Endometrium (tissue), 2 donors: ENCODE results near the gene ZNF80.
"Not testable (repeated sequence)": the region's sequence is repeated elsewhere in the genome, so short reads cannot be mapped to it uniquely, and the experiment has no call there.

Experiments
- FAIRE-seq: peaks from 2 replicates; lab custom pipeline; 2012; peaks lifted over from hg19 to GRCh38; lab: Jason Lieb, UNC
- donor health status: control.
- donor health status: control.

ZNF80 gene

DNA sequence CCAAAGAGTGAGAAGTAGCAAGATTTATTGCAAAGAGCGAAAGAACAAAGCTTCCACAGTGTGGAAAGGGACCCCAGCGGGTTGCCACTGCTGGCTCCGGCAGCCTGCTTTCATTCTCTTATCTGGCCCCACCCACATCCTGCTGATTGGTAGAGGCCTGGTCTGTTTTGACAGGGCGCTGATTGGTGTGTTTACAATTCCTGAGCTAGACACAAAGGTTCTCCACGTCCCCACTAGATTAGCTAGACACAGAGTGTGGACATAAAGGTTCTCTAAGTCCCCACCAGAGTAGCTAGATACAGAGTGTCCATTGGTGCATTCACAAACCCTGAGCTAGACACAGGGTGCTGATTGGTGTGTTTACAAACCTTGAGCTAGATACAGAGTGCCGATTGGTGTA, at the start of gene ZNF80:
ZNF80 (minus strand) TSS at position 101 of the 400 bp plus-strand sequence. CDS start 504 bp downstream, outside the sequence.
- not testable (repeated sequence) for FAIRE-seq

- no peak for FAIRE-seq
Measured at GRCh38 chr3:114286266-114286665, 48.9 kb upstream of the ZNF80 start.

GRCh38 chr3:114285648-114286230, 48.4 kb upstream of the ZNF80 start:
- no peak for FAIRE-seq

DNA sequence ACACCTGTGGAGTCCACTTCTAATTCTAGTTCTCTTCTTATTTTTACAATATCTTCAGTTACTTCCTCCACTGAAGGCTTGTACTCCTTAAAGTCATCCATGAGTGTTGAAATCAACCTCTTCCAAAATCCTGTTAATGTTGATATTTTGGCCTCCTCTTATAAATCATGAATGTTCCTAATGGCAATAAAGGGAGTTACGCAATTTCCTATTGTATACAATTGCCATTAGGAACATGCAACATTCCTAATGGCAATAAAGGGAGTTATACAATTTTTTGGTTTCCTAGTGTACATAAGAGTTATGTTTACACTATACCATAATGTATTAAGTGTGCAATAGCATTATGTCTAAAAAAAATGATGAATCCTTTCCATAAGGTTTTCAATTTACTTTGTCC, 47.3 kb upstream of the ZNF80 start:
- FAIRE-seq, result no peak

GRCh38 chr3:114276856-114277255, 39.5 kb upstream of the ZNF80 start:
- not testable (repeated sequence) for FAIRE-seq

DNA sequence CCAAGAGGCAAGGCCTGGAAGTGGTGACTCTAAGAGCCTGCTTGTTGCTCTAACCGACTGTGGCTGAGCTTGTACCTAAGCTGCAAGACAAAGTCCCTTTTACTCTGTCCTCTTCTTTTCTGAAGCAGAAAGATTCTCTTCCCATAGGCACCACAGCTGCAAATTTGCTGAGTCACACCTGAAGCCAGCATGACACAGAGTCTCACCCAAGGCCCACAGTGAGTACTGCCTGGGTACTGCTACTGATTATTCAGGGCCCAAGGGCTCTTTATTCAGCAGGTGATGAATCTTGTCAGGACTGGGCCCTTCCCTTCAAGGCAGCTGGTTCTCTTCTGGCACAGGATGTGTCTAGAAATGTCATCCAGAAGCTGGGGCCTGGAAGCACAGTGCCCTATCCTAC, 37.6 kb upstream of the ZNF80 start:
- no peak for FAIRE-seq

DNA sequence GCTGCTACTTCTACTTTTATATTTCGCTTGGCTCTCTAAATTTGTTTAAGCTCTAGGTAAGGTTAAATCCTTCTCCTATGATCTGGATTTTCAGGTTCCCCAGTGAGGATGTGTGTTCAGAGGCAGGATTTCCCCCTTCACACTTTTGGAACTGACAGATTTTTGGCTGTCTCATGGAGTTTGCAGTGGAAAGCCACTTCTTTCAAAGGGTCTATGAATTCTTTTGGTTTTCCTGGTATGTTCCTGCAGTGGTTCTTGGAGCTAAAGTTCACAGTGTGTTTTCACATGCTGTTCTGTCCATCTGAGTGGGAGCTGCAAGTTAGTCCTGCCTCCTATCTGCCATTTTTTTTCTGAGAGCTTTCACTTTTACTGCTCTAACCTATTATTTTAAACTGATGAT, 34.9 kb upstream of the ZNF80 start:
- FAIRE-seq, result no peak

GRCh38 chr3:114270019-114270418, 32.6 kb upstream of the ZNF80 start:
- FAIRE-seq, result no peak

GRCh38 chr3:114260152-114260551, 22.8 kb upstream of the ZNF80 start:
- FAIRE-seq, result no peak

DNA sequence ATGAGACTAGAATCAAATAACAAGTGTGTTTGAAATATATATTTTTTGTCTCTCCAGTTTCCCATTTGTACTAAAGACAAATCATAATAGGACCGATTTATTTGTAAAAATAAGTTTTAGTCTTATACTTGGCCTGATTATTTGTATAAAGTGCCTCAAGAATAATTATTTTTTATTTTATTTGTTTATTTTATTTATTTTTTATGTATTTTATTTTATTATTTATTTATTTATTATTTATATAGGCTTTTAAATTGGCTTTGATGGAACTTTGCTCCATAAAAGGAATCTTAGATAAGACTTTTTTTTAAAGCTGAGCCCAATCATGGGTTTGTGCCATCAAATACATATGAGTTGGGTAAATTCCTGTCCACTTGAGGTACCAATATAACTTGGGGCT, 22.2 kb upstream of the ZNF80 start:
- FAIRE-seq, result peak; percentile 12

DNA sequence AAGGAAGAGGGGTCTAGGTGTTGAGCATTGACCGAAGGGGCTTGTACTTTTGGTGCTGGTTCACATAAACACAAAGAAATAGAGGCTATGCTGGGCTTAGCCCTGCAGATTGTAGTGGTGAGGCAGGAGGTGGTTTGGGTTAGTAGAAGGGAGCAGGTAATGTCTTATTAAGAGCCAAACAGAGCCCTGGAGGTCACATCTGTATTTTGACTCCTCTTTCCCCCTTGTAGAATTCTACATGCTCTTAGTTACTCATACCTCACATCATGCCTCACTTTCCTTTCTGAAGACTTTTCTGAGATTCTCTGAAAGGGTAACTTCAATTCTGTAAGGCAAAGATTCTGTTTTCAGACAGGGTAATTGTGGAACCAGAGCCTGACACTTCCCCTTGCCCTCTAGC, 16.1 kb upstream of the ZNF80 start:
- no peak for FAIRE-seq

- FAIRE-seq, result no peak
Measured at GRCh38 chr3:114252954-114253353, 15.6 kb upstream of the ZNF80 start.

- no peak for FAIRE-seq
Measured at GRCh38 chr3:114242947-114243346, 5.6 kb upstream of the ZNF80 start.

DNA sequence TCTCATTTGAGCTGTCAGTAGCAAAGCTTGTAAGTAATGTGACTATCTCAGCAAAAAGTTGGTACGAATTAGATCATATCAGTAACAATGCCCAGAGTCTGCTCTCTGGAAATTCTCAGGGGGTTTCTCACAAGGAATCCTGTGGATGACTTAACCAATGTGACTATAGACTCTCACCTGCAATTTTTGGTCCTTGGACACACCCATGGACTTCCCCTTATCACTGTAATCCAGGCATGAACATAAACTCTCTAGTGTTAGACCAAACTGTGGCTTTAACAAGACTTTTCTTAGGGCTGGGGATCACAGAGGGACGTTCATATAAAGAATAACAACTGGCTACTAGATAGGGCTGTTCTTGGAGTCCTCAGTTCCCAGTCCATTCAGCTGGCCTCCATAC, 3.9 kb upstream of the ZNF80 start:
- FAIRE-seq, result no peak

DNA sequence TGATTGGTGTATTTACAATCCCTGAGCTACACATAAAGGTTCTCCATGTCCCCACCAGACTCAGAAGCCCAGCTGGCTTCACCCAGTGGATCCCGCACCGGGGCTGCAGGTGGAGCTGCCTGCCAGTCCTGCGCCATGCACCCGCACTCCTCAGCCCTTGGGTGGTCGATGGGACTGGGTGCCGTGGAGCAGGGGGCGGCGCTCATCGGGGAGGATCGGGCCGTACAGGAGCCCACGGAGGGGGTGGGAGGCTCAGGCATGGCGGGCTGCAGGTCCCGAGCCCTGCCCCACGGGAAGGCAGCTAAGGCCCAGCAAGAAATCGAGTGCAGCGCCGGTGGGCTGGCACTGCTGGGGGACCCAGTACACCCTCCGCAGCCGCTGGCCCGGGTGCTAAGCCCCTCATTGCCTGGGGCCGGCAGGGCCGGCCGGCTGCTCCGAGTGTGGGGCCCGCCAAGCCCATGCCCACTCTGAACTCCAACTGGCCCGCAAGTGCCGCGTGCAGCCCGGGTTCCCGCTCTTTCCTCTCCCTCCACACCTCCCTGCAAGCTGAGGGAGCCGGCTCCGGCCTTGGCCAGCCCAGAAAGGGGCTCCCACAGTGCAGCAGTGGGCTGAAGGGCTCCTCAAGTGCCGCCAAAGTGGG, 888 bp upstream of the ZNF80 start:
- FAIRE-seq, result not testable (repeated sequence)

DNA sequence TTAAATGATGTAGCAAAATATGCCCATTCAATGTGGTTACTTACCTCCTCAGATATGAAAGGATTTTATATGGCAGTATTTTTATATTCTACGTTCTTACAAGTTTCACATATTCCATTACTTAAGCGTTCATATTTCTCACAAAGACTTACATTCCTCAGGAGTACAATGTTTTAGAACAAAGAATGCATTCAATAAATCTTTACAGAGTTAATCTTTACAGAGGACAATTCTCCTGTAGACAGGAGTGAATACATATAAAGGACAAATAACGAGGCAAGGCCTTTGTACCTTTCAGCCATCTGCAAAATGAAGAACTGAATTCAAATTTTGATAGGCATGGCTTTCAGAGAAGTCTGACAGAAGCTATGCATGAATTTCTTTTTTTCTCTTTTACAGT, 1.9 kb downstream of the ZNF80 start:
- no peak for FAIRE-seq

- no peak for FAIRE-seq
Measured at GRCh38 chr3:114234745-114235144, 2.6 kb downstream of the ZNF80 start.

- FAIRE-seq, result no peak
Measured at GRCh38 chr3:114231616-114232015, 5.8 kb downstream of the ZNF80 start.

DNA sequence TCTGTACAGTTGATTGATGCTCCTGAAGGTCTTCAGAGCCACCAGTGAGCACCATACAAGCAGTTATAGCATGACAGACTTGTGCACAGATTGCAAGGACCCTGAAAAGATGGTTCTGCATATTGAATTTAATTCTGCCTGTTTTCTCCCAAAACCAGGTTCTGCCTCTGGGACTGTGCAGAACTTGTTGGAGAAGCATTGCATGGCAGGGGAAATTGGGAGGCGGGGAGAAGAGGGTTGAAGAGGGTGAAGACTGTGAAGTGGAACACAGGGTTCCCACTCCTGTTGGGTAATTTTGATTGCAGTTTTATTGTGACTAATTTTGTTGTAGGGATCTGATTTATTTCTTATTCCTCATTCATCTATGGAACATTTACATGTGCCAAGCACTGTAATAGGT, 10.3 kb downstream of the ZNF80 start:
- no peak for FAIRE-seq

- FAIRE-seq, result no peak
Measured at GRCh38 chr3:114226313-114226712, 11.1 kb downstream of the ZNF80 start.

DNA sequence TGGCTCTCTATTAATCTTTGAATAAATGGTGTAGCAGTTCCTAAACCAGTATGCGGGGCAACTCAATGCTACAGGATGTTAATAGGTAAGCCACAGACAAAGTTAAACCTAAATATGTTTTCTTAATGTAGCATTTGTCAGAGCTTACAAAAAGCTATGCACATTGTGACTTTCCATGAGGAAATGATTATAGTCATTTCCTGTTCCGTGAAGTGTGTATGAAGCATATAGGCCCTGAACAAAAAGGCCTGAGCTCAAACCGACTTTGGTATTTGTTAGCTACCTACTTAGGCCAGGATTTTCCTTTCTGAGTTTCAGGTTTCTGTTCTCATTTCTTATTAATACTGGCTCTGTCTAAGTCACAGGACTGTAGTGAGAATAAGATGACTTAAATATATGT, 14.2 kb downstream of the ZNF80 start:
- FAIRE-seq, result no peak

DNA sequence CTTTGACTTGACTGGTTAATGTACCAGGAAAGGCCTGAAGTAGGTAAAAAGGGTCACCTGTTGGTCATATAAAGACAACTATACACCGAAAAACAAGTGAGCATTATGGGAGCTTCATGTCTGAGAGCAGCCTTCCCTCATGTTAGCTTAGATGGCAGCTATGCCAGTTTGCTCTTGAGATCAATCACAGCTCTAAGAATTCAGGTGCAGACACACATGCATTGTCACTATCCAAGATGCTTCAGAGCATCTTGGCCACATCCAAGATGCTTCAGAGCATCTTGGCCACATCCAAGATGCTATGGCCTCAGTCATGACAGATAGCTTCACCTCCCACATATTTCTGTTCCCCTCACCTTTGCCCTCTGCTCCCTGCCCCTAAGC, 15.5 kb downstream of the ZNF80 start:
- FAIRE-seq, result no peak

DNA sequence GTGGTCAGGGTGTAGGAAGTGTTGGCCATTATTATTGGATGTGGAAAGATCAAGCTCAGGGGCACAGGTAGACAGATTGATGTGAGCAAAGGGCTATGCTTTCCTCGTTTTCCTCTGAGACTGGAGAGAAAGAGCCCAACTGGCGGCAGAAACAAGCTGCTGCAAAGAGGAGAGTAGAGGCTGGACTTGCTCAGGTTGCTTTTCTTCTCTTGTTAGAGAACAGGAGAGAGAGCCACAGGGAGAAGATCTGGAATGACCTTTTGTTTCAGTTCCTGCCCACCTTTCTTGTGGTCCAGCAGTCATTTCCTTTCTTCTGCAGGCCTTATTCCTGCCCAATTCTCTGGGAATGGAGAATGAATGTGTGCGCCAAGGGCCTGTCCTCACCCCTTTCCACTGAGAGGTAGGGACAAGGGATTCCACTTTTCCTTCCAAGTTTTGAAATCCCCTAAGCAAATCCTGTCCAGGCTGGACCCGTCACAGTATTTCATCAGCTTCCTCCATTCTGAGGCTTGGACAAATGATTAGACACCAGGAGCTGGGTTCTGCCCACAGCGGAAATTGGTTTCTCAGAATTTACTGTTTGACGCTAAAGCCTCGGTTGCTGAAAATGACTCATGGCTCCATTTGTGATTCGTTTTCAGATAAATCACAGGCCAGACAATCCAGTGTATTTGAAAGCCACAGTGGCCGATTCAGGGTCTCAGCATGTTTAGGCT, 16.1 kb downstream of the ZNF80 start:
- FAIRE-seq, result no peak

DNA sequence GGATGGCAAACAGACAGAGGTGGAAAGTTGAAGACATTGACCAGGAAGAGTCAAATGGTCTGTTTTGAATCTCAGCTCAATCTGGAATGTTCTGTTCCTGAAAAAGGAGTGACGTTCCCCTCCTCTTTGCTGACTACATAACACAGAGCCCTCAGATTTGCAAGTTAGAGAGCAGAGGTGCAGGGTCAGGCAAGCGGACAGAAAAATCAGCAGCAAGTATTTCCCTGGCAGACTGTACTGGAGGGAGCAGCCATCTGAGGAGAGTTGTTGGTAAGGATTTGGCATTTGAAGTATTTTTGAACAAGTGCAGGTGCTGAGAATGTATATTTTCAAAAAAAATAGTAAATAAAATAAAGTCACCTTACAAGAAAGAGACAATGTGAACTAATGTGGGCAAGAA, 17.6 kb downstream of the ZNF80 start:
- no peak for FAIRE-seq
